H4 (cell line): Measurements from ENCODE around the gene TMCC2. TPM values are rescaled to one million over a fixed set of nuclear protein-coding genes. Genes with fewer than 3 reads are reported as not detected.

Experiments
- total RNA-seq: library from RNA; depleted of rRNA; stranded (reverse); fragments of >200 nt; shearing (Covaris generic); gene quantifications from 2 replicates; pipeline ENCODE4 v1.2.3, GENCODE V29; 2014; rRNA removed

The TMCC2 gene
- total RNA-seq, 1 experiment from 2014 or later: 0.74 TPM

Other genes with a start within 250 kb of the TMCC2 start
- 0.02 and 1.2 TPM in 2 replicates for gene CNTN2, start 184.7 kb upstream of the TMCC2 start, total RNA-seq
- 0.99 TPM in 1 of 2 replicates, not detected in the other for gene TMEM81, start 143.5 kb upstream of the TMCC2 start, total RNA-seq
- 18.6 and 18.7 TPM in 2 replicates for gene RBBP5, start 106.0 kb upstream of the TMCC2 start, total RNA-seq
- gene DSTYK, start 16.2 kb upstream of the TMCC2 start, total RNA-seq: 5.1 and 5.8 TPM in 2 replicates
- 0.92 and 1.0 TPM in 2 replicates for gene NUAK2, start 93.8 kb downstream of the TMCC2 start, total RNA-seq
- not detected in 2 replicates for gene KLHDC8A, start 129.0 kb downstream of the TMCC2 start, total RNA-seq
- gene LEMD1, start 194.1 kb downstream of the TMCC2 start, total RNA-seq: 1.5 TPM in 2 replicates
- 0.66 and 0.89 TPM in 2 replicates for gene BLACAT1, start 228.1 kb downstream of the TMCC2 start, total RNA-seq